ENCODE measurements around the gene KCNQ5.

DNA sequence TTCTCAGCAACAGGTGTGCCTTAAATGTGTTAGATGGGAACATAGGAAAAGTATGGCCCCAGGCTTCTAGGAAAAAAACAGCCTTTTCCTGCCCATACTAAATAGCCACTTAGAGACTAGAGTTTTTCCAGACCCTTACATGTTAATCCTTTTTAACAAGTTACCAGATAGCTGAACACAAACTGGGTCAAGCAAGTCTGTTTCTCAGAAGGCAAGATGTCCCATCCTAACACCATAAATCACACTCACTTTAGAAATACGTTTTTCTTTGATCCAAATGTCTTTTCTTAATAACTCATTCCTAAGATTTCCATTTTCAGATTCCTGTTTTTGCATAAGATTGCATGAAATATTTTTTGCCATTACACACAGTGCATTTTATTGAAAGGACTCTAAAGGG lies 241.3 kb downstream of the KCNQ5 start:
- TF ChIP-seq, protein P1, sequence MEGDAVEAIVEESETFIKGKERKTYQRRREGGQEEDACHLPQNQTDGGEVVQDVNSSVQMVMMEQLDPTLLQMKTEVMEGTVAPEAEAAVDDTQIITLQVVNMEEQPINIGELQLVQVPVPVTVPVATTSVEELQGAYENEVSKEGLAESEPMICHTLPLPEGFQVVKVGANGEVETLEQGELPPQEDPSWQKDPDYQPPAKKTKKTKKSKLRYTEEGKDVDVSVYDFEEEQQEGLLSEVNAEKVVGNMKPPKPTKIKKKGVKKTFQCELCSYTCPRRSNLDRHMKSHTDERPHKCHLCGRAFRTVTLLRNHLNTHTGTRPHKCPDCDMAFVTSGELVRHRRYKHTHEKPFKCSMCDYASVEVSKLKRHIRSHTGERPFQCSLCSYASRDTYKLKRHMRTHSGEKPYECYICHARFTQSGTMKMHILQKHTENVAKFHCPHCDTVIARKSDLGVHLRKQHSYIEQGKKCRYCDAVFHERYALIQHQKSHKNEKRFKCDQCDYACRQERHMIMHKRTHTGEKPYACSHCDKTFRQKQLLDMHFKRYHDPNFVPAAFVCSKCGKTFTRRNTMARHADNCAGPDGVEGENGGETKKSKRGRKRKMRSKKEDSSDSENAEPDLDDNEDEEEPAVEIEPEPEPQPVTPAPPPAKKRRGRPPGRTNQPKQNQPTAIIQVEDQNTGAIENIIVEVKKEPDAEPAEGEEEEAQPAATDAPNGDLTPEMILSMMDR (IDR thresholded peaks at IDR 0.05) = no peak
- no peak for TF ChIP-seq POLR2AphosphoS5 (IDR thresholded peaks at IDR 0.05)

Measured in transverse colon (tissue), 4 donors.